ENCODE measurements around the gene FGB.

FGB gene

DNA sequence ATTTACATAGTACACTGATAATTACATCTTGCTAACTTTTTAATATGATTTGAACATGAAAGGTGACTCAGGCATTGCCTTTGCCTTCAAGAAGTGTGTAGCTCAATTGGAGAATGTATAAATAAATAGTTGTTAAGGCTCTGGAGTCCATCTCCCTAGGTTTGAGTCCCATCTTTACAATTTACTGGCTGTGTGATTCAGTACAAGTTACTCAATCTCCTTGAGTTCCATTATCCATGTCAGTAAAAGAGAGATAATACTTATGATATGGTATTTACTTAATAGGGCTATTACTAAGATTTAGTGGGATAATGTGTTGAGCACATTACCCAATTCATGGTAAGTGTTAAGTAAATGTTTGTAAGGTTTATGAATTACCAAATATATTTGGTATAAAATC, 51.5 kb downstream of the FGB start:
- DNase-seq (ENCODE audit: low read depth): no peak
- H3K4me3 ChIP-seq (replicated peaks; ENCODE audit: low read depth, low read length): no peak overlapping the region

DNA sequence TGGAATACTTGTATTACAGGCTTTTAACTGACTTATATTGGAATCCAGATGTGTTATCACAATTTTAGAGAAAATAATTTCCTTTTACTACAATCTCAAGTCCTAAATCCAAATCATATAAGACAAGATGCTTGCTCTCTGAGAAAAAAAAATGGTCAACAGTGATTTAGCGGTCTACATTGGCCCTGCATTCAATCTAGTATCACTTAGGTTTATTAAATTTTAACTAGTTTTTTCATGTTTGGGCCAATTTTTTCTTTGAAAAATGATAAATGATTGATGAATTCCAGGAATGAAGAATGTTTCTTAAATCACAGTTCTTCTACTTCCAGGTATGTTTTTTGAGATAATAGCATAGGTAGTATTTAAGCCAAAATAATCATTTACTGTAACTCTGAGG, 52.4 kb downstream of the FGB start:
- H3K4me3 ChIP-seq (replicated peaks; ENCODE audit: low read depth, low read length): no peak overlapping the region
- TF ChIP-seq, protein P1, sequence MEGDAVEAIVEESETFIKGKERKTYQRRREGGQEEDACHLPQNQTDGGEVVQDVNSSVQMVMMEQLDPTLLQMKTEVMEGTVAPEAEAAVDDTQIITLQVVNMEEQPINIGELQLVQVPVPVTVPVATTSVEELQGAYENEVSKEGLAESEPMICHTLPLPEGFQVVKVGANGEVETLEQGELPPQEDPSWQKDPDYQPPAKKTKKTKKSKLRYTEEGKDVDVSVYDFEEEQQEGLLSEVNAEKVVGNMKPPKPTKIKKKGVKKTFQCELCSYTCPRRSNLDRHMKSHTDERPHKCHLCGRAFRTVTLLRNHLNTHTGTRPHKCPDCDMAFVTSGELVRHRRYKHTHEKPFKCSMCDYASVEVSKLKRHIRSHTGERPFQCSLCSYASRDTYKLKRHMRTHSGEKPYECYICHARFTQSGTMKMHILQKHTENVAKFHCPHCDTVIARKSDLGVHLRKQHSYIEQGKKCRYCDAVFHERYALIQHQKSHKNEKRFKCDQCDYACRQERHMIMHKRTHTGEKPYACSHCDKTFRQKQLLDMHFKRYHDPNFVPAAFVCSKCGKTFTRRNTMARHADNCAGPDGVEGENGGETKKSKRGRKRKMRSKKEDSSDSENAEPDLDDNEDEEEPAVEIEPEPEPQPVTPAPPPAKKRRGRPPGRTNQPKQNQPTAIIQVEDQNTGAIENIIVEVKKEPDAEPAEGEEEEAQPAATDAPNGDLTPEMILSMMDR (IDR thresholded peaks at IDR 0.05; ENCODE audit: low read length, missing control alignments): no peak
- no peak for DNase-seq (ENCODE audit: low read depth)

More for the DNA sequence above, 51.5 kb downstream of the FGB start:
- TF ChIP-seq, protein P1 (IDR thresholded peaks at IDR 0.05; ENCODE audit: low read length, missing control alignments): no peak

GRCh38 chr4:154616287-154616686, 53.5 kb downstream of the FGB start:
- DNase-seq (ENCODE audit: low read depth): no peak
- no peak overlapping the region for H3K4me3 ChIP-seq (replicated peaks; ENCODE audit: low read depth, low read length)
- TF ChIP-seq, protein P1 (IDR thresholded peaks at IDR 0.05; ENCODE audit: low read length, missing control alignments): no peak

DNA sequence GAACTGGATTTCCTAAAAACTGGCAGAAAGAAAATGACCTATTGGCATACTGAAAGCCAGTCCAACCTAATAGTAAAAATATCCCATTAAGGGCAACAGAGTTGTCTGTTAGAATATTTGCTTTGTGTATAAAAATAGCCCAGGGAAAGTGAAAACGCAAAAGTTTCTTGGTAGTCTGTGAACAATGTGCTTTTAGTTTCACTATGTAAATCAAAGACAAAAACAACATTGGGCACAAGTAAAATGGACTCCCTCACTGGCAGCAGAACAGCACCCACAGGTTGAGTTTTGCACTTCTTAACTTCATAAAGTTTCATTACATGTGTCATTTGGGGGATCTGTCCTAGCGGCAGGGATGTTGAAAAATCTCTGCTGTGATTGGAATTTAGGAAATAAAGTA, 53.9 kb downstream of the FGB start:
- no peak overlapping the region for H3K4me3 ChIP-seq (replicated peaks; ENCODE audit: low read depth, low read length)
- no peak for DNase-seq (ENCODE audit: low read depth)
- TF ChIP-seq, protein P1 (IDR thresholded peaks at IDR 0.05; ENCODE audit: low read length, missing control alignments): no peak

DNA sequence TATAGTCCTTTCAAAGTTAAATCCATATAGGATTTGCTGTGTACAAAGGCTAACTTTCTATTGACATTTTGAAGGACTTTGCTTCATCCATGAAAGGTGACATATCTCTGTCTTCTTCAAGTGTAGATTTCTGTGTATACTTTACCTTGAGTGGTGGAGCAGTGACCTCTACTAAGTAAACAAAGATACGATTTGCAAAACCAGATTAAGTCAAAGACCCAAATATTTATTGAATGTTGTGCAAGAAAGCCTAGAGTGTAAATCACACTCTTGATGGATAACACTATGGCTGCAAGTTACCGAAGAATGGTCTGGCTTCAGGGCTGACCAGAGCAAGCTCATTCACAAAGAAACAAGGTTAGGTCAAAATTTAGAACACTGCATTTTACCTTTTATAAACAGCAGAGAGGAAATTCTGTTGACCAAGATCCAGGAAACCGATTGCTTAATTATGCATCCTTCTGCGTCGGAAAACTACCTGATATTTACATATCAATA, 55.1 kb downstream of the FGB start:
- TF ChIP-seq, protein P1 (IDR thresholded peaks at IDR 0.05; ENCODE audit: low read length, missing control alignments): no peak
- H3K4me3 ChIP-seq (replicated peaks; ENCODE audit: low read depth, low read length): no peak overlapping the region
- DNase-seq (ENCODE audit: low read depth): no peak

GRCh38 chr4:154618708-154619315, 56.0 kb downstream of the FGB start:
- peak; percentile 64 for DNase-seq (ENCODE audit: low read depth)
- H3K4me3 ChIP-seq (replicated peaks; ENCODE audit: low read depth, low read length): no peak overlapping the region
- TF ChIP-seq, protein P1 (IDR thresholded peaks at IDR 0.05; ENCODE audit: low read length, missing control alignments): peak; percentile 82

DNA sequence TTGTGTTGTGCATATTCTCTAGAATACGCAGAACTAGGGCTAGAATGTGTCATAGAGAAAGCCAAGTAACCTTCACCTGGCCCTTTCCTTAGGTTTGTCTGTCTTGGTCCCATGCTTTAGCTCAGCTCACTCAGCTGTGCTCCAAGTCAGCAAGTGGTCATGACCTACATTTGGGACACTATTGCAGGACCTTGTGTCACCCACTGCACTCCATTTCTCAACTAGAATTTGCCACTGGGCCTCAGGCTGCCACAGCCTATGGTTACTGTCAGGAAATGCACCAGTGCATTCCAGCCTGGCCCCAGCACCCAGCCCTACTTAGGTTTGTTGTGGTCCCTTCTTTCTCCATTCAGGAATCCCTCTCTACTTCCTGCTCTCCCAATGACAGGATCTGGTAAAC, 57.3 kb downstream of the FGB start:
- TF ChIP-seq, protein P1 (IDR thresholded peaks at IDR 0.05; ENCODE audit: low read length, missing control alignments): no peak
- H3K4me3 ChIP-seq (replicated peaks; ENCODE audit: low read depth, low read length): no peak overlapping the region
- no peak for DNase-seq (ENCODE audit: low read depth)
